ENCODE results near the gene KRTAP10-7. TPM values are rescaled to one million over a fixed set of nuclear protein-coding genes. Genes with fewer than 3 reads are reported as not detected.
"Not testable (repeated sequence)": the region's sequence is repeated elsewhere in the genome, so short reads cannot be mapped to it uniquely, and the experiment has no call there.

Gene KRTAP10-7
- total RNA-seq, 2 experiments from 2014 or later = not detected

DNA sequence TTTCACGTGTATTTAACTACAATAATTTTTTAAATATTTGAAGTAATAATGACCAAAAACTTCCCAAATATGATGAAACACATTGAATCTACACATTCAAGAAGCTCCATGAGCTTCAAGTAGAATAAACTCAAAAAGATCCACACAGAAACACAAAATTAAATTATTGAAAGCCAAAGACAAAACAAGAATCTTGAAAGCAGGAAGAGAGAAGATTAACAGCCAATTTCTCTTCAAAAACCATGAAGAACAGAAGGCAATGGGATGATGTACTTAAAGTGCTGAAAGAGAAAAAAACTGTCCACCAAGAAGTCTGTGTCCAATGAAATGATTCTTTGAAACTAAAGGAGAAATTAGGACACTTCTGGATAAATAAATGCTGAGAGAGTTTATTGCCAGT lies 31.7 kb downstream of the KRTAP10-7 start:
- no peak for DNase-seq
- H3K4me3 Mint-ChIP-seq = no peak overlapping the region
- TF ChIP-seq, protein P1, sequence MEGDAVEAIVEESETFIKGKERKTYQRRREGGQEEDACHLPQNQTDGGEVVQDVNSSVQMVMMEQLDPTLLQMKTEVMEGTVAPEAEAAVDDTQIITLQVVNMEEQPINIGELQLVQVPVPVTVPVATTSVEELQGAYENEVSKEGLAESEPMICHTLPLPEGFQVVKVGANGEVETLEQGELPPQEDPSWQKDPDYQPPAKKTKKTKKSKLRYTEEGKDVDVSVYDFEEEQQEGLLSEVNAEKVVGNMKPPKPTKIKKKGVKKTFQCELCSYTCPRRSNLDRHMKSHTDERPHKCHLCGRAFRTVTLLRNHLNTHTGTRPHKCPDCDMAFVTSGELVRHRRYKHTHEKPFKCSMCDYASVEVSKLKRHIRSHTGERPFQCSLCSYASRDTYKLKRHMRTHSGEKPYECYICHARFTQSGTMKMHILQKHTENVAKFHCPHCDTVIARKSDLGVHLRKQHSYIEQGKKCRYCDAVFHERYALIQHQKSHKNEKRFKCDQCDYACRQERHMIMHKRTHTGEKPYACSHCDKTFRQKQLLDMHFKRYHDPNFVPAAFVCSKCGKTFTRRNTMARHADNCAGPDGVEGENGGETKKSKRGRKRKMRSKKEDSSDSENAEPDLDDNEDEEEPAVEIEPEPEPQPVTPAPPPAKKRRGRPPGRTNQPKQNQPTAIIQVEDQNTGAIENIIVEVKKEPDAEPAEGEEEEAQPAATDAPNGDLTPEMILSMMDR (IDR thresholded peaks at IDR 0.05) = no peak
- peaks cover 23% of the 10 kb centered on the region for H3K4me1 Mint-ChIP-seq (ENCODE audit: low read depth)
- no peak for ATAC-seq
- no peaks in the 10 kb centered on the region for H3K27me3 Mint-ChIP-seq
- no peak overlapping the region for H3K27ac Mint-ChIP-seq
- CTCF ChIA-PET = interaction anchor here (1.2 to 1.5 kb wide), 2 partner anchors 10 to 15 kb away, joined by 3 to 4 read pairs; partner anchors contain the start of gene KRTAP10-11
- H3K36me3 Mint-ChIP-seq (ENCODE audit: low read depth) = peaks cover 21% of the 10 kb centered on the region
- POLR2A ChIA-PET = interaction anchor here (0.6 to 1.4 kb wide), 2 partner anchors 121 to 146 kb away, joined by 3 to 5 read pairs; no protein-coding TSS in a partner anchor
- H3K9me3 Mint-ChIP-seq = peaks cover 32% of the 10 kb centered on the region
- intact Hi-C loops (cut with micrococcal nuclease) = no loop called here

DNA sequence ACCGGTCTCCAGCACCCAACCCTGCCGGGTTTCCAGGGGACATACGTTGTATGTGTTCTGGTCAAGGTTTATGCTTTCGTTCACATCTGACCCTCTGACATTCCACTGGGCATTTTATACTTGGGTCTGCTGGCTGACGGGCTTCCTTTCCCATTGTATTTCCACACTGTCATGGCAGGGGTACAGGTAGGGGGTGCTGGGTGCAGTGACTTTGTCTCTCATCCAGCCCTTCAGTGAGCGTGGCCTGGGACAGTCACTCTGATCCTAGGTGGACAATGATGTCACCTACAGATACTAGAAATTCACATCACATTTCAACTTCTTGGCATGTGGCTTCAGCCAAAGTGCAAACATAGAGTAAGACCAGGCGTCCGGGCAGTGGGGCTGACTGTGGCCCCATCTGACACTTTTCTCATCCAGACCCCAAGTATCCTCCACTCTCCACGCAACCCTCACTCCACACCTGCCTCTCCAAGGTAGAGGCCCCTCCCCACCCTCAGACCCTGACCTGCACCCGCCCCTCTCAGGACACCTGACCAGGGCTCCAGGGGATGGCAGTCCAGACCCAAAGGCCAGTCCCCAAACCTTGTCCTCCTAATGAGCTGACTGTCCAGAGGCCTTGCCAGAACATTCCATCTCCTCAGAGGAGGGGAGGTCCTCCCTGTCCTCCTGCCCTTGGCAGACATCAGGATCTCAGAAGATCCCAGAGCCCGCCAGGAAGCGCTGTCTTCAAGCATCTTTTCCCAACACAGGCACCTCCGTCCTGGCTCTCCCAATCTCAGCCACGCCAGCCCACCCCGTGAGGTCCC lies 36.0 kb downstream of the KRTAP10-7 start:
- H3K27me3 Mint-ChIP-seq = no peaks in the 10 kb centered on the region
- no peak overlapping the region for H3K27ac Mint-ChIP-seq
- POLR2A ChIA-PET = interaction anchor here (0.6 kb wide), 1 partner anchor 233 kb away, joined by 3 read pairs; no protein-coding TSS in a partner anchor
- H3K4me3 Mint-ChIP-seq = no peak overlapping the region
- peaks cover 7% of the 10 kb centered on the region for H3K36me3 Mint-ChIP-seq (ENCODE audit: low read depth)
- DNase-seq (no peak), ATAC-seq (no peak)
- intact Hi-C loops (cut with micrococcal nuclease) = no loop called here
- CTCF ChIA-PET = no interaction called here
- H3K4me1 Mint-ChIP-seq (ENCODE audit: low read depth) = no peaks in the 10 kb centered on the region
- H3K9me3 Mint-ChIP-seq = peaks cover 22% of the 10 kb centered on the region
- TF ChIP-seq, protein P1 (IDR thresholded peaks at IDR 0.05) = no peak

DNA sequence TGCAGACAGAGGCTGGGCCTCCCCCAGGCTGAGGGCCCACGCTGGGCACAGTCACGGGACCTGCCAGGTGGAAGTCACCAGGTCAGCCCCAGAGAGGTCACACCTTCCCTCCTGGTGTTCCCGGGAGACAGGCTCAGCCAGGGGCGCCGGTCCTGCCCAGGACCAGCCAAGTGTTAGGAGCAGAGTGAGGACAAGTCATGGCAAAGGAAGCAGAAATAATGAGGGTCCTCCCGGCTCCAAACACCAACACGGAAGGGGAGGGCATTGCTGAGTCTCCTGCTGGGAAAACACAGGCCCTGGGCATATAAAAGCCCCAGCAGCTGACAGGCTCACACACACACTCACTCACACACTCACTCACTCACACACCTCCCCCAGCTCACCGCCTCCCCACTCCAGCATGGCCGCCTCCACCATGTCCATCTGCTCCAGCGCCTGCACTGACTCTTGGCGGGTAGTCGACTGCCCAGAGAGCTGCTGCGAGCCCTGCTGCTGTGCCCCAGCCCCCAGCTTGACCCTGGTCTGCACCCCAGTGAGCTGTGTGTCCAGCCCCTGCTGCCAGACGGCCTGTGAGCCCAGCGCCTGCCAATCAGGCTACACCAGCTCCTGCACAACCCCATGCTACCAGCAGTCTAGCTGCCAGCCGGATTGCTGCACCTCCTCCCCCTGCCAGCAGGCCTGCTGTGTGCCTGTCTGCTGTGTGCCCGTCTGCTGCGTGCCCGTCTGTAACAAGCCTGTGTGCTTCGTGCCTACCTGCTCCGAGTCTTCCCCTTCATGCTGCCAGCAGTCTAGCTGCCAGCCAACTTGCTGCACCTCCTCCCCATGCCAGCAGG lies 36.8 kb downstream of the KRTAP10-7 start, which contains the start of gene KRTAP10-10:
TSS of gene KRTAP10-10 (plus strand) at position 339 of the 833 bp plus-strand sequence. CDS start at position 401, 62 bp downstream.
- ATAC-seq (no peak), DNase-seq (no peak)
- Mint-ChIP-seq H3K9me3 (peaks cover 20% of the 10 kb centered on the region), H3K4me1 (ENCODE audit: low read depth) (no peaks in the 10 kb centered on the region), H3K4me3 (no peak within 1 kb of the TSS), H3K36me3 (ENCODE audit: low read depth) (peaks cover 2% of the 10 kb centered on the region), H3K27me3 (no peaks in the 10 kb centered on the region), H3K27ac (no peak within 1 kb of the TSS)
- TF ChIP-seq, protein P1 (IDR thresholded peaks at IDR 0.05) = no peak
- intact Hi-C loops (cut with micrococcal nuclease) = no loop called here
- ChIA-PET CTCF (no interaction called here), POLR2A (interaction anchor here (0.6 kb wide), 1 partner anchor 234 kb away, joined by 3 read pairs; no protein-coding TSS in a partner anchor)

DNA sequence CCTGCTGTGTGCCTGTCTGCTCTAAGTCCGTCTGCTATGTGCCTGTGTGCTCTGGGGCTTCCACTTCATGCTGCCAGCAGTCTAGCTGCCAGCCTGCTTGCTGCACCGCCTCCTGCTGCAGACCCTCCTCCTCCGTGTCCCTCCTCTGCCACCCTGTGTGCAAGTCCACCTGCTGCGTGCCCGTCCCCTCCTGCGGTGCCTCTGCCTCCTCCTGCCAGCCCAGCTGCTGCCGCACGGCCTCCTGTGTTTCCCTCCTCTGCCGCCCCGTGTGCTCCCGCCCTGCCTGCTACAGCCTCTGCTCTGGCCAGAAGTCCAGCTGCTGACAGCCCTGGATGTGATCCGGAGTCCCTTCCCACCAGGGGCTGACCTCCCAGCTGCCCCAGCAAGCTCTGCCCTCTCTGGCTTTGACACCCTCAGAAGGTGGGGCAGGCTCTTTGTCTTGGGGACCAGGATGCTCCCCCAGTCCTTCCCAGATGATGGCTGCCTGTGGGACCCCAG lies 37.5 kb downstream of the KRTAP10-7 start:
- H3K36me3 Mint-ChIP-seq (ENCODE audit: low read depth); POLR2A ChIA-PET; H3K4me3 Mint-ChIP-seq; ATAC-seq; H3K27me3 Mint-ChIP-seq; H3K4me1 Mint-ChIP-seq (ENCODE audit: low read depth); DNase-seq; CTCF ChIA-PET; intact Hi-C loops (cut with micrococcal nuclease); H3K27ac Mint-ChIP-seq: not testable (repeated sequence)
- H3K9me3 Mint-ChIP-seq = peaks cover 20% of the 10 kb centered on the region

DNA sequence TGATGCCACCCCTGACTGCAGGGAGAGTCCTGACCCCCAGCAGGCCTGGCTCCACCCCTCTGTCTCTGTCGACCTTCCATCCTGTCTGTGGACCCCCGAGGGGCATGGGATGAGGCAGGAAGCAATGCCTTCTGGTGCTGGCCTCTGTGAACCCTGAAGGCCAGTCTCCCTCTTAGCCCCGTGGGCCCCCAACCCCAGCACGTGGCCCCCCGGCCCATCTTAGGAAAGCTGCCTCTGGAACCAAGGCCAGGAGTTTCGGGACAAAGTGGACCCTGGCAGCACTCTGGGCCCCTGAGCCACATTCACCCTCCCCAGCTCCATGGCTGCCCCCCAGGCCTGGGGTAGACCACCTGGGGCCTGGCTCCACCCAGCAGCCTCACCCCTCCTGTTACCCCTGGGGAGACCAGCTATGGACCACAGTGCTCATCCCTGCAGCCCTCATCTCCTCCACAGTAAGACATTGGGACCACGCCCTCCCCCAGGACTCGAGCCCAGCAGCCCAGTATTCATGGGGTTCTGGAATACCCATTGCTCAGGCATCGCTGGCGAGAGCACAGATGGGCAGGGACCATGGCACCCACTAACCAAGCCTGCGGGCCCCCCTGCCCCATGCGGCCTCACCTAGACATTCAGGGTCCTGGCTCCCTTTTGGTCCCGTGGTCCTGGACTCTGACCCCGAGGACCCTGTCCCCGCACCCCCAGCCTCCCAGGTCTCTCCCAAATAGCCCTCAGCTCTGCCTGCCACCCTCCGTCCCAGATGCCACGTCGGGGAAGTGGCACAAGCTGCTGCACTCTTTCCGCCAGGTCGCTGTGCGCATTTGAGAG lies 38.3 kb downstream of the KRTAP10-7 start:
- intact Hi-C loops (cut with micrococcal nuclease); POLR2A ChIA-PET; H3K36me3 Mint-ChIP-seq (ENCODE audit: low read depth); H3K4me1 Mint-ChIP-seq (ENCODE audit: low read depth); DNase-seq; H3K4me3 Mint-ChIP-seq; H3K27ac Mint-ChIP-seq; H3K27me3 Mint-ChIP-seq; ATAC-seq; CTCF ChIA-PET: not testable (repeated sequence)
- peaks cover 20% of the 10 kb centered on the region for H3K9me3 Mint-ChIP-seq

Data from activated CD8-positive, alpha-beta T cell treated with anti-CD3 and anti-CD28 coated beads for 36 hours (primary cell).